ENCODE measurements around the gene SERPINB12. TPM values are rescaled to one million over a fixed set of nuclear protein-coding genes. Genes with fewer than 3 reads are reported as not detected.

The SERPINB12 gene
- total RNA-seq, 1 experiment from 2014 or later = not detected

- no peak overlapping the region for H3K23ac ChIP-seq (ENCODE audit: insufficient read length, low read depth, low read length)
Observed at GRCh38 chr18:63534615-63535014, 7.6 kb upstream of the SERPINB12 start.

More at GRCh38 chr18:63534615-63535014, 7.6 kb upstream of the SERPINB12 start:
- Mint-ChIP-seq H3K9me3 (no peaks in the 10 kb centered on the region), H3K27ac (no peak overlapping the region), H3K4me1 (peaks cover 0 to under 1% of the 10 kb centered on the region in 2 experiments; a peak in 1 of 4 replicates), H3K27me3 (ENCODE audit: low read depth) (no peaks in the 10 kb centered on the region), H3K36me3 (ENCODE audit: insufficient read depth in 1 of 3, low read depth in 3 of 3) (no peaks in the 10 kb centered on the region), H3K4me3 (no peak overlapping the region)
- H3K9me3 ChIP-seq (ENCODE audit: control insufficient read depth, low read depth, low read length) = no peaks in the 10 kb centered on the region
- no peak overlapping the region for H2AK5ac ChIP-seq (ENCODE audit: insufficient read length, low read length)
- H3K4ac ChIP-seq (ENCODE audit: low read depth, low read length) = no peak overlapping the region
- H3K23me2 ChIP-seq (ENCODE audit: insufficient read length, low read depth, low read length, poor library complexity, severe bottlenecking) = no peaks in the 10 kb centered on the region
- no peak overlapping the region for H3K18ac ChIP-seq (ENCODE audit: insufficient read length, low read depth, low read length)
- H3K4me1 ChIP-seq (ENCODE audit: insufficient read depth, low read length) = no peaks in the 10 kb centered on the region
- no peak overlapping the region for H4K91ac ChIP-seq (ENCODE audit: insufficient read length, low read depth, low read length)
- H2BK20ac ChIP-seq (ENCODE audit: low read depth, low read length, poor library complexity, severe bottlenecking) = no peak overlapping the region
- H3K79me2 ChIP-seq (ENCODE audit: insufficient read depth, low read length) = no peaks in the 10 kb centered on the region
- TF ChIP-seq CTCF (conservative IDR thresholded peaks at IDR 0.05) = no peak
- H3K79me1 ChIP-seq (ENCODE audit: insufficient read depth, low read depth, low read length, poor library complexity, severe bottlenecking) = no peaks in the 10 kb centered on the region
- no peaks in the 10 kb centered on the region for H4K20me1 ChIP-seq (ENCODE audit: control insufficient read depth, insufficient read depth, insufficient read length)
- no peak for DNase-seq
- no peak overlapping the region for H4K8ac ChIP-seq (replicated peaks; ENCODE audit: insufficient read length, low read depth, low read length)
- no peak overlapping the region for H4K5ac ChIP-seq (ENCODE audit: insufficient read length, low read depth, low read length)
- H3K14ac ChIP-seq (ENCODE audit: insufficient read depth, low read length) = no peak overlapping the region
- no peak overlapping the region for H2BK12ac ChIP-seq (ENCODE audit: insufficient read length, low read depth, low read length)
- H3T11ph ChIP-seq (ENCODE audit: low read length) = no peak overlapping the region
- no CpG with 5 or more reads among the region's 4 CpGs for WGBS (ENCODE audit: extremely low coverage, insufficient read length, low lambda C conversion rate)
- no peak overlapping the region for H3K27ac ChIP-seq (ENCODE audit: insufficient read length, low read depth, low read length)
- H3K4me2 ChIP-seq (ENCODE audit: insufficient read depth, insufficient read length, low read length) = no peak overlapping the region
- H2BK15ac ChIP-seq (ENCODE audit: low read depth, low read length) = no peak overlapping the region
- no peak overlapping the region for H2BK5ac ChIP-seq (ENCODE audit: insufficient read length, low read length)
- no peaks in the 10 kb centered on the region for H3K27me3 ChIP-seq (ENCODE audit: insufficient read depth, low read length)
- H2BK120ac ChIP-seq (ENCODE audit: low read depth, low read length, poor library complexity, severe bottlenecking) = no peak overlapping the region
- H3K9ac ChIP-seq (ENCODE audit: extremely low read depth, insufficient read length, low read length) = no peak overlapping the region
- H3K56ac ChIP-seq (ENCODE audit: insufficient read length, low read depth, low read length) = no peak overlapping the region
- H2AFZ ChIP-seq (ENCODE audit: low read length) = no peak overlapping the region
